ENCODE results near the gene PPP1R14C.

Gene PPP1R14C

GRCh38 chr6:150269130-150269856, 126.4 kb downstream of the PPP1R14C start:
- TF ChIP-seq CTCF (IDR thresholded peaks at IDR 0.05; ENCODE audit: insufficient read depth, low read length, poor library complexity, severe bottlenecking): no peak
- Histone ChIP-seq H3K36me3 (ENCODE audit: control insufficient read depth, insufficient read depth, low read length) (no peaks in the 10 kb centered on the region), H3K4me3 (replicated peaks; ENCODE audit: low read depth, low read length) (no peak overlapping the region), H3K27me3 (replicated peaks; ENCODE audit: control insufficient read depth, insufficient read depth, low read length) (no peaks in the 10 kb centered on the region; the same call in 1 of the 2 replicates)
- no peak for DNase-seq (ENCODE audit: extremely low read depth, insufficient read length)

- TF ChIP-seq CTCF (IDR thresholded peaks at IDR 0.05; ENCODE audit: insufficient read depth, low read length, poor library complexity, severe bottlenecking): no peak
- Histone ChIP-seq H3K27me3 (replicated peaks; ENCODE audit: control insufficient read depth, insufficient read depth, low read length) (no peaks in the 10 kb centered on the region), H3K36me3 (ENCODE audit: control insufficient read depth, insufficient read depth, low read length) (no peaks in the 10 kb centered on the region), H3K4me3 (replicated peaks; ENCODE audit: low read depth, low read length) (no peak overlapping the region)
- DNase-seq (ENCODE audit: extremely low read depth, insufficient read length): no peak
These were observed 127.0 kb downstream of the PPP1R14C start for GRCh38 chr6:150269857-150270223.

GRCh38 chr6:150270330-150271052, 127.6 kb downstream of the PPP1R14C start:
- Histone ChIP-seq H3K4me3 (replicated peaks; ENCODE audit: low read depth, low read length) (no peak overlapping the region), H3K27me3 (replicated peaks; ENCODE audit: control insufficient read depth, insufficient read depth, low read length) (no peaks in the 10 kb centered on the region), H3K36me3 (ENCODE audit: control insufficient read depth, insufficient read depth, low read length) (no peaks in the 10 kb centered on the region)
- TF ChIP-seq CTCF (IDR thresholded peaks at IDR 0.05; ENCODE audit: insufficient read depth, low read length, poor library complexity, severe bottlenecking): no peak
- no peak for DNase-seq (ENCODE audit: extremely low read depth, insufficient read length)

GRCh38 chr6:150271172-150271500, 128.3 kb downstream of the PPP1R14C start:
- no peak for DNase-seq (ENCODE audit: extremely low read depth, insufficient read length)
- no peaks in the 10 kb centered on the region for H3K36me3 ChIP-seq (ENCODE audit: control insufficient read depth, insufficient read depth, low read length)
- no peak overlapping the region for H3K4me3 ChIP-seq (replicated peaks; ENCODE audit: low read depth, low read length)
- H3K27me3 ChIP-seq (replicated peaks; ENCODE audit: control insufficient read depth, insufficient read depth, low read length): no peaks in the 10 kb centered on the region
- no peak for TF ChIP-seq CTCF (IDR thresholded peaks at IDR 0.05; ENCODE audit: insufficient read depth, low read length, poor library complexity, severe bottlenecking)

GRCh38 chr6:150271501-150272263, 128.8 kb downstream of the PPP1R14C start:
- DNase-seq (ENCODE audit: extremely low read depth, insufficient read length): no peak
- H3K27me3 ChIP-seq (replicated peaks; ENCODE audit: control insufficient read depth, insufficient read depth, low read length): peaks cover 2% of the 10 kb centered on the region; the same call in 1 of the 2 replicates
- no peak for TF ChIP-seq CTCF (IDR thresholded peaks at IDR 0.05; ENCODE audit: insufficient read depth, low read length, poor library complexity, severe bottlenecking)
- no peaks in the 10 kb centered on the region for H3K36me3 ChIP-seq (ENCODE audit: control insufficient read depth, insufficient read depth, low read length)
- no peak overlapping the region for H3K4me3 ChIP-seq (replicated peaks; ENCODE audit: low read depth, low read length)
